Panc1 (cell line): ENCODE results near the gene HEMK1.

Source experiments
- CTCF ChIP-seq: fragments of 450-650 bp; IDR thresholded peaks from 2 replicates; pipeline ENCODE4 v1.5.1; 2017; ENCODE audit warnings: mild to moderate bottlenecking
- POLR2AphosphoS5 ChIP-seq: IDR thresholded peaks from 2 replicates; pipeline ENCODE4 v1.6.1; 2012; ENCODE audit warnings: mild to moderate bottlenecking, low read depth, low read length, moderate library complexity

- TF ChIP-seq CTCF, result no peak
- TF ChIP-seq POLR2AphosphoS5, result no peak
Measured at GRCh38 chr3:50521572-50521971, 47.8 kb upstream of the HEMK1 start.
